Fibroblast of upper back skin (primary cell): Measurements from ENCODE around the gene MSL2.
"Not testable (repeated sequence)": the region's sequence is repeated elsewhere in the genome, so short reads cannot be mapped to it uniquely, and the experiment has no call there.

ENCODE experiments used
- DNase-seq: peaks from one replicate; pipeline ENCODE4 v3.0.0-alpha.2; 2013

MSL2 gene

GRCh38 chr3:136142592-136142991, 53.5 kb downstream of the MSL2 start:
- DNase-seq = peak; percentile 90

- DNase-seq = peak; percentile 29
These were observed 54.2 kb downstream of the MSL2 start for GRCh38 chr3:136141891-136142290.

- DNase-seq = peak; percentile 37
These were observed 54.8 kb downstream of the MSL2 start for GRCh38 chr3:136141291-136141785.

GRCh38 chr3:136136454-136136853, 59.7 kb downstream of the MSL2 start:
- no peak for DNase-seq

- DNase-seq = no peak
These were observed 60.9 kb downstream of the MSL2 start for GRCh38 chr3:136135039-136135802.

GRCh38 chr3:136134091-136134490, 62.0 kb downstream of the MSL2 start:
- DNase-seq = no peak

- DNase-seq = not testable (repeated sequence)
These were observed 64.5 kb downstream of the MSL2 start for GRCh38 chr3:136131647-136132046.

- DNase-seq = no peak
These were observed 74.1 kb downstream of the MSL2 start for GRCh38 chr3:136122006-136122405.

- DNase-seq = peak; percentile 81
These were observed 75.5 kb downstream of the MSL2 start for GRCh38 chr3:136120373-136121348.

GRCh38 chr3:136119783-136120182, 76.4 kb downstream of the MSL2 start:
- not testable (repeated sequence) for DNase-seq

- not testable (repeated sequence) for DNase-seq
These were observed 76.8 kb downstream of the MSL2 start for GRCh38 chr3:136119332-136119731.

GRCh38 chr3:136114421-136114820, 81.7 kb downstream of the MSL2 start:
- DNase-seq = no peak

- no peak for DNase-seq
These were observed 85.7 kb downstream of the MSL2 start for GRCh38 chr3:136110481-136110880.

- DNase-seq = no peak
These were observed 86.6 kb downstream of the MSL2 start for GRCh38 chr3:136109499-136109898.

GRCh38 chr3:136106101-136106500, 90.0 kb downstream of the MSL2 start:
- DNase-seq = no peak

- no peak for DNase-seq
These were observed 91.1 kb downstream of the MSL2 start for GRCh38 chr3:136105044-136105443.
